Measurements from ENCODE around the gene CLDN14. TPM values are rescaled to one million over a fixed set of nuclear protein-coding genes. Genes with fewer than 3 reads are reported as not detected.

Gene CLDN14
- total and polyA plus RNA-seq, 2 donors (not counting 1 experiment from before 2014, with no cell fraction given) = 0.39 TPM; not detected in 1

- Histone ChIP-seq H2AFZ (ENCODE audit: insufficient read depth, low read depth, low read length, poor library complexity, severe bottlenecking) (no peak overlapping the region), H3K4me2 (replicated peaks; ENCODE audit: low read depth, low read length, poor library complexity, severe bottlenecking) (no peak overlapping the region), H3K36me3 (replicated peaks in 1 of 2; ENCODE audit: control extremely low read depth in 1 of 2, control insufficient read depth in 1 of 2, extremely low read depth in 1 of 2, insufficient read depth in 2 of 2, low read length in 1 of 2) (no peaks in the 10 kb centered on the region), H3K79me2 (ENCODE audit: control insufficient read depth, insufficient read depth, low read length) (no peaks in the 10 kb centered on the region), H3K27me3 (replicated peaks in 1 of 4; ENCODE audit: control extremely low read depth in 1 of 4, control insufficient read depth in 3 of 4, insufficient read depth in 4 of 4, low read length in 3 of 4) (no peaks in the 10 kb centered on the region), H3K27ac (ENCODE audit: low read length in 2 of 2) (no peak overlapping the region), H3K4me3 (ENCODE audit: control extremely low read depth in 1 of 5, extremely low read depth in 1 of 5, insufficient read depth in 1 of 5, low read depth in 2 of 5, low read length in 4 of 5) (no peak overlapping the region), H3K9me3 (ENCODE audit: control extremely low read depth in 1 of 3, control insufficient read depth in 2 of 3, insufficient read depth in 1 of 3, low read length in 2 of 3) (no peaks in the 10 kb centered on the region), H4K20me1 (ENCODE audit: control insufficient read depth, insufficient read depth, low read length, poor library complexity, severe bottlenecking) (no peaks in the 10 kb centered on the region), H3K4me1 (ENCODE audit: control insufficient read depth in 2 of 2, insufficient read depth in 2 of 2, low read length in 2 of 2) (no peaks in the 10 kb centered on the region), H3K9ac (ENCODE audit: low read length) (no peak overlapping the region)
- intact Hi-C loops (cut with micrococcal nuclease) = no loop called here
- ChIA-PET POLR2A (no interaction called here), CTCF (no interaction called here)
- no peaks in the 10 kb centered on the region for H3K9me3 Mint-ChIP-seq (ENCODE audit: insufficient read depth)
- no peak overlapping the region for H3K27ac Mint-ChIP-seq
- no peak for TF ChIP-seq EZH2 (IDR thresholded peaks at IDR 0.05; ENCODE audit: borderline replicate concordance, insufficient read depth, low read depth, low read length, poor library complexity, severe bottlenecking)
- no peak for TF ChIP-seq CTCF (IDR thresholded peaks at IDR 0.05)
- DNase-seq (no peak), ATAC-seq (ENCODE audit: low read depth) (no peak)
- H3K4me3 Mint-ChIP-seq = no peak overlapping the region
- WGBS (ENCODE audit: insufficient coverage) = 99% methylated on average over 6 of the region's 6 CpGs
- no peaks in the 10 kb centered on the region for H3K27me3 Mint-ChIP-seq
- H3K4me1 Mint-ChIP-seq = no peaks in the 10 kb centered on the region
These were observed 20.8 kb downstream of the CLDN14 start for GRCh38 chr21:36459098-36459497.

- no peaks in the 10 kb centered on the region for H3K79me2 ChIP-seq (ENCODE audit: control insufficient read depth, insufficient read depth, low read length)
- POLR2A ChIA-PET = no interaction called here
These were observed 23.1 kb downstream of the CLDN14 start for GRCh38 chr21:36456729-36457414.

More at GRCh38 chr21:36456729-36457414, 23.1 kb downstream of the CLDN14 start:
- intact Hi-C loops (cut with micrococcal nuclease) = no loop called here
- TF ChIP-seq CTCF (IDR thresholded peaks at IDR 0.05) = no peak
- TF ChIP-seq EZH2 (IDR thresholded peaks at IDR 0.05; ENCODE audit: borderline replicate concordance, insufficient read depth, low read depth, low read length, poor library complexity, severe bottlenecking) = no peak
- Histone ChIP-seq H3K4me1 (ENCODE audit: control insufficient read depth in 2 of 2, insufficient read depth in 2 of 2, low read length in 2 of 2) (no peaks in the 10 kb centered on the region), H3K27ac (ENCODE audit: low read length in 2 of 2) (no peak overlapping the region), H3K9me3 (ENCODE audit: control extremely low read depth in 1 of 3, control insufficient read depth in 2 of 3, insufficient read depth in 1 of 3, low read length in 2 of 3) (no peaks in the 10 kb centered on the region), H3K4me2 (replicated peaks; ENCODE audit: low read depth, low read length, poor library complexity, severe bottlenecking) (no peak overlapping the region), H3K36me3 (replicated peaks in 1 of 2; ENCODE audit: control extremely low read depth in 1 of 2, control insufficient read depth in 1 of 2, extremely low read depth in 1 of 2, insufficient read depth in 2 of 2, low read length in 1 of 2) (no peaks in the 10 kb centered on the region), H3K27me3 (replicated peaks in 1 of 4; ENCODE audit: control extremely low read depth in 1 of 4, control insufficient read depth in 3 of 4, insufficient read depth in 4 of 4, low read length in 3 of 4) (no peaks in the 10 kb centered on the region), H2AFZ (ENCODE audit: insufficient read depth, low read depth, low read length, poor library complexity, severe bottlenecking) (no peak overlapping the region), H3K4me3 (ENCODE audit: control extremely low read depth in 1 of 5, extremely low read depth in 1 of 5, insufficient read depth in 1 of 5, low read depth in 2 of 5, low read length in 4 of 5) (no peak overlapping the region), H4K20me1 (ENCODE audit: control insufficient read depth, insufficient read depth, low read length, poor library complexity, severe bottlenecking) (no peaks in the 10 kb centered on the region), H3K9ac (ENCODE audit: low read length) (no peak overlapping the region)
- Mint-ChIP-seq H3K27ac (no peak overlapping the region), H3K4me3 (no peak overlapping the region), H3K4me1 (no peaks in the 10 kb centered on the region), H3K9me3 (ENCODE audit: insufficient read depth) (no peaks in the 10 kb centered on the region), H3K27me3 (peaks cover 3% of the 10 kb centered on the region)
- 46% methylated on average over 6 of the region's 7 CpGs for WGBS (ENCODE audit: insufficient coverage)
- DNase-seq (no peak), ATAC-seq (ENCODE audit: low read depth) (no peak)
- CTCF ChIA-PET = no interaction called here
